Epithelial cell of proximal tubule (primary cell): ENCODE results near the gene ADCY2. TPM values are rescaled to one million over a fixed set of nuclear protein-coding genes. Genes with fewer than 3 reads are reported as not detected.

ENCODE experiments used
- DNase-seq: peaks from one replicate; pipeline ENCODE4 v3.0.0-alpha.2; 2011; ENCODE audit warnings: low read depth
- H3K4me3 ChIP-seq: 2 replicates; pipeline ENCODE4 v1.5.1; 2011; ENCODE audit warnings: low read depth, mild to moderate bottlenecking, low read length
- CTCF ChIP-seq: conservative IDR thresholded peaks from 2 replicates; pipeline ENCODE4 v1.5.1; 2012; ENCODE audit warnings: low read depth, mild to moderate bottlenecking, low read length
- total RNA-seq: library from RNA; depleted of rRNA; stranded (reverse); fragments of >200 nt; gene quantifications from 2 replicates; pipeline ENCODE4 v1.2.3, GENCODE V29; 2015

Gene ADCY2
- total RNA-seq, 1 donor from 2014 or later = 0.12 TPM

- H3K4me3 ChIP-seq = no peak overlapping the region
- no peak for DNase-seq
- TF ChIP-seq CTCF = no peak
These were observed 180.2 kb downstream of the ADCY2 start for GRCh38 chr5:7576023-7576715.

GRCh38 chr5:7577381-7577780 is 181.4 kb downstream of the ADCY2 start:
- H3K4me3 ChIP-seq = no peak overlapping the region
- no peak for DNase-seq
- no peak for TF ChIP-seq CTCF

GRCh38 chr5:7578071-7578470 is 182.1 kb downstream of the ADCY2 start:
- H3K4me3 ChIP-seq = no peak overlapping the region
- no peak for TF ChIP-seq CTCF

GRCh38 chr5:7584749-7585148 is 188.8 kb downstream of the ADCY2 start:
- H3K4me3 ChIP-seq = no peak overlapping the region
- TF ChIP-seq CTCF = no peak
- DNase-seq = no peak

More at GRCh38 chr5:7578071-7578470, 182.1 kb downstream of the ADCY2 start:
- no peak for DNase-seq

- TF ChIP-seq CTCF = no peak
- no peak overlapping the region for H3K4me3 ChIP-seq
- DNase-seq = no peak
These were observed 189.9 kb downstream of the ADCY2 start for GRCh38 chr5:7585807-7586206.

GRCh38 chr5:7586480-7586879 is 190.5 kb downstream of the ADCY2 start:
- no peak for TF ChIP-seq CTCF
- no peak overlapping the region for H3K4me3 ChIP-seq
- no peak for DNase-seq

- no peak for TF ChIP-seq CTCF
- no peak overlapping the region for H3K4me3 ChIP-seq
- no peak for DNase-seq
These were observed 193.9 kb downstream of the ADCY2 start for GRCh38 chr5:7589800-7590199.
